K562 (cell line): ENCODE measurements around the gene CHORDC1. TPM values are rescaled to one million over a fixed set of nuclear protein-coding genes. Genes with fewer than 3 reads are reported as not detected.
A peak's percentile ranks its signal among the peaks of the same experiment; 100 is the strongest.
"Not testable (repeated sequence)": the region's sequence is repeated elsewhere in the genome, so short reads cannot be mapped to it uniquely, and the experiment has no call there.

Source experiments
- ATAC-seq: fragments of 200-7000 bp; cut with Tn5 transposase; 3 replicates; pipeline ENCODE4 v1.9.1; 2020; ENCODE audit warnings: moderate library complexity
- BruUV-seq: library from RNA; stranded (reverse); fragments of 400-500 nt; replicated peaks from 2 replicates; lab custom pipeline; 2021; lab: Mats Ljungman, UMichigan
- CTCF ChIA-PET: fragments of 300-600 bp; formaldehyde crosslinking; extraction: SDS; loops from one replicate; lab custom pipeline; 2021; ENCODE audit warnings: low intra/inter-chr PET ratio; lab: Yijun Ruan, JAX
- POLR2A ChIA-PET: fragments of 300-600, 350-650 bp; sonication (Branson Sonifier 250); formaldehyde crosslinking; extraction: SDS; loops from one replicate; lab custom pipeline; 2021; ENCODE audit warnings: antibody characterized with exemption, inconsistent platforms; lab: Yijun Ruan, JAX
- DNase-seq, 4 experiments: peaks; one replicate each; pipeline versions ENCODE4 v3.0.0 to v3.0.0-alpha.2; 2011 to 2018; ENCODE audit warnings: low spot score in 3 of 4, mixed read lengths in 3 of 4; ENCODE audit errors: extremely low read depth in 1 of 4
- FAIRE-seq: peaks from 2 replicates; lab custom pipeline; 2011; peaks lifted over from hg19 to GRCh38; lab: Jason Lieb, UNC
- H2AFZ ChIP-seq: 2 replicates; pipeline ENCODE4 v1.6.0; 2011; ENCODE audit warnings: low read depth, low read length, control low read depth, inconsistent platforms
- H3K27ac ChIP-seq: fragments of 200-600 bp; 3 replicates; pipeline ENCODE4 v1.8.0; 2011; ENCODE audit warnings: low read depth, mild to moderate bottlenecking, control low read depth, inconsistent platforms, low read length, moderate library complexity, mixed read lengths; ENCODE audit errors: extremely low read depth
- H3K27me3 ChIP-seq, 2 experiments: fragments of 300-600 bp in 1 of 2; 2 replicates in 1 of 2; 3 replicates in 1 of 2; pipeline versions ENCODE4 v1.6.0 to v1.8.0; 2011; ENCODE audit warnings: inconsistent platforms in 2 of 2, low read length in 2 of 2, mild to moderate bottlenecking in 1 of 2, mixed read lengths in 1 of 2, moderate library complexity in 1 of 2; ENCODE audit not compliant: control insufficient read depth in 2 of 2, insufficient read depth in 2 of 2
- H3K36me3 ChIP-seq: fragments of 300-600 bp; 3 replicates; pipeline ENCODE4 v1.8.0; 2011; ENCODE audit warnings: mild to moderate bottlenecking, low read length, inconsistent platforms; ENCODE audit not compliant: control insufficient read depth, insufficient read depth
- H3K4me1 ChIP-seq, 2 experiments: fragments of 200-600 bp in 1 of 2; replicated peaks in 1 of 2; 2 replicates in 1 of 2; 3 replicates in 1 of 2; pipeline versions ENCODE4 v1.5.1 to v1.8.0; 2011; ENCODE audit warnings: inconsistent platforms in 2 of 2, low read length in 2 of 2, mild to moderate bottlenecking in 1 of 2, mixed read lengths in 1 of 2, moderate library complexity in 1 of 2; ENCODE audit not compliant: control insufficient read depth in 2 of 2, insufficient read depth in 2 of 2
- H3K4me2 ChIP-seq: 2 replicates; pipeline ENCODE4 v1.6.1; 2011; ENCODE audit warnings: low read length, control low read depth, inconsistent platforms, mixed read lengths; ENCODE audit not compliant: insufficient read depth
- H3K4me3 ChIP-seq: fragments of 200-600 bp; sonication (generic), shearing (Covaris generic); 2 replicates; pipeline ENCODE4 v1.5.1; 2016; ENCODE audit warnings: control low read depth, inconsistent platforms
- H3K79me2 ChIP-seq: fragments of 200-600 bp; 3 replicates; pipeline ENCODE4 v1.8.0; 2011; ENCODE audit warnings: low read length, inconsistent platforms; ENCODE audit not compliant: control insufficient read depth, insufficient read depth
- H3K9ac ChIP-seq, 2 experiments: 2 replicates each; pipeline versions ENCODE4 v1.6.0 to v1.6.1; 2011; ENCODE audit warnings: low read depth in 2 of 2, low read length in 2 of 2, control low read depth in 1 of 2, inconsistent platforms in 1 of 2, mild to moderate bottlenecking in 1 of 2, mixed read lengths in 1 of 2; ENCODE audit not compliant: insufficient read depth in 1 of 2
- H3K9me1 ChIP-seq: one replicate; pipeline ENCODE4 v1.6.0; 2011; ENCODE audit warnings: inconsistent platforms, mild to moderate bottlenecking, low read length, moderate library complexity; ENCODE audit not compliant: control insufficient read depth, insufficient read depth
- H3K9me3 ChIP-seq: replicated peaks from 2 replicates; pipeline ENCODE4 v1.5.1; 2011; ENCODE audit warnings: low read depth, low read length, inconsistent platforms; ENCODE audit not compliant: control insufficient read depth, insufficient read depth
- H4K20me1 ChIP-seq: replicated peaks from 2 replicates; pipeline ENCODE4 v1.6.1; 2011; ENCODE audit warnings: low read length, inconsistent platforms, mixed read lengths; ENCODE audit not compliant: control insufficient read depth, insufficient read depth
- ARID1B ChIP-seq: fragments of 450-650 bp; IDR thresholded peaks from 2 replicates; pipeline ENCODE4 v1.6.1; 2016; ENCODE audit warnings: antibody characterized with exemption, mild to moderate bottlenecking, inconsistent platforms
- ATF1 ChIP-seq, 2 experiments: fragments of 450-650 bp in 1 of 2; IDR thresholded peaks; 2 replicates each; pipeline ENCODE4 v1.6.1; 2016; ENCODE audit warnings: missing compliant biosample characterization in 1 of 2, missing genetic modification characterization in 1 of 2
- CTBP1 ChIP-seq: fragments of 450-650 bp; IDR thresholded peaks from 2 replicates; pipeline ENCODE4 v1.6.1; 2016; ENCODE audit warnings: borderline replicate concordance
- DPF2 ChIP-seq: fragments of 450-650 bp; IDR thresholded peaks from 2 replicates; pipeline ENCODE4 v1.6.1; 2016
- EGR1 ChIP-seq: fragments of 450-650 bp; conservative IDR thresholded peaks from 2 replicates; pipeline ENCODE4 v1.6.1; 2017; ENCODE audit warnings: mild to moderate bottlenecking
- EP400 ChIP-seq: fragments of 450-650 bp; IDR thresholded peaks from 2 replicates; pipeline ENCODE4 v1.6.1; 2017; ENCODE audit warnings: antibody characterized with exemption, mild to moderate bottlenecking, moderate library complexity
- ESRRA ChIP-seq: fragments of 450-650 bp; IDR thresholded peaks from 2 replicates; pipeline ENCODE4 v1.6.1; 2014; ENCODE audit warnings: low read depth, mild to moderate bottlenecking, moderate library complexity, borderline replicate concordance
- L3MBTL2 ChIP-seq: fragments of 450-650 bp; IDR thresholded peaks from 2 replicates; pipeline ENCODE4 v1.6.1; 2016; ENCODE audit warnings: mild to moderate bottlenecking, moderate library complexity
- MAZ ChIP-seq, 2 experiments: fragments of 450-650 bp in 1 of 2; sonication (generic) in 1 of 2; formaldehyde crosslinking; IDR thresholded peaks in 1 of 2; conservative IDR thresholded peaks in 1 of 2; 2 replicates each; pipeline versions ENCODE4 v1.4.0 to v1.5.0; 2020; ENCODE audit warnings: mild to moderate bottlenecking in 1 of 2, missing genetic modification reagents in 1 of 2
- NFIC ChIP-seq: fragments of 450-650 bp; IDR thresholded peaks from 2 replicates; pipeline ENCODE4 v1.6.1; 2017; ENCODE audit warnings: mild to moderate bottlenecking, inconsistent platforms
- NFIX ChIP-seq: fragments of 250-450 bp; sonication (Bioruptor Pico); IDR thresholded peaks from 2 replicates; pipeline ENCODE4 v1.4.0; 2020; ENCODE audit warnings: low read depth, mild to moderate bottlenecking, moderate library complexity
- NFRKB ChIP-seq: fragments of 450-650 bp; IDR thresholded peaks from 2 replicates; pipeline ENCODE4 v1.6.1; 2016; ENCODE audit warnings: low read depth
- NRF1 ChIP-seq, 2 experiments: fragments of 450-650 bp; IDR thresholded peaks in 1 of 2; conservative IDR thresholded peaks in 1 of 2; 2 replicates each; pipeline ENCODE4 v1.6.1; 2014; ENCODE audit warnings: mild to moderate bottlenecking in 2 of 2
- SMARCA5 ChIP-seq: fragments of 450-650 bp; IDR thresholded peaks from 2 replicates; pipeline ENCODE4 v1.6.1; 2016
- SMARCE1 ChIP-seq: fragments of 450-650 bp; IDR thresholded peaks from 2 replicates; pipeline ENCODE4 v1.7.1; 2016; ENCODE audit warnings: mild to moderate bottlenecking
- SOX6 ChIP-seq: fragments of 450-650 bp; IDR thresholded peaks from 2 replicates; pipeline ENCODE4 v1.6.1; 2014; ENCODE audit warnings: mild to moderate bottlenecking
- SUPT5H ChIP-seq: fragments of 450-650 bp; IDR thresholded peaks from 2 replicates; pipeline ENCODE4 v1.6.1; 2016
- WGBS: fragments of 100-300 bp; shearing (Covaris generic); methylation state at CpG from one replicate; pipeline ENCODE4 v1.1.6; 2016; ENCODE audit warnings: low coverage, mixed read lengths; ENCODE audit not compliant: insufficient coverage; ENCODE audit errors: missing lambda C conversion rate; 5-methylcytosine and 5-hydroxymethylcytosine counted together
- in situ Hi-C: fragments of 300-500 bp; cut with MboI; formaldehyde crosslinking; loops from 4 replicates; pipeline ENCODE4 v1.15.0; 2018; ENCODE audit warnings: inconsistent platforms, mixed read lengths
- intact Hi-C: fragments of 100-400 bp; cut with micrococcal nuclease; formaldehyde crosslinking; loops from 2 replicates; pipeline ENCODE4 v1.14.2; 2022
- polyA plus RNA-seq, 8 experiments: library from polyadenylated mRNA; depleted of rRNA in 4 of 8; stranded (reverse) in 5 of 8; unstranded in 3 of 8; fragments of >200 nt; fragmentation: Nextera tagmentation in 2 of 8; fragmentation: Illumina TruSeq in 1 of 8; extraction: Ambion mirVana in 2 of 8; extraction: Trizol in 1 of 8; gene quantifications; 2 replicates each; pipeline versions ENCODE4 v1.2.1 to v1.2.3, GENCODE V29; 2011 to 2014; ENCODE audit warnings: inconsistent platforms in 1 of 8, missing spikeins in 1 of 8
- total RNA-seq, 7 experiments: library from RNA; depleted of rRNA in 6 of 7; stranded (reverse); fragments of >200 nt in 6 of 7; fragmentation: Illumina TruSeq in 2 of 7; extraction: Trizol in 2 of 7; gene quantifications; 2 replicates each; pipeline versions ENCODE4 v1.2.1 to v1.2.3, GENCODE V29; 2011 to 2021; ENCODE audit warnings: low replicate concordance in 1 of 7
- TF ChIP-seq, protein P1 (sequence below): sonication (generic); formaldehyde crosslinking; IDR thresholded peaks from 2 replicates; pipeline ENCODE4 v1.8.0; 2022; ENCODE audit warnings: missing genetic modification reagents, mild to moderate bottlenecking, moderate library complexity, borderline replicate concordance
- TF ChIP-seq, protein P2 (sequence below), 2 experiments: fragments of 450-650 bp; conservative IDR thresholded peaks; 2 replicates each; pipeline ENCODE4 v1.6.1; 2017; ENCODE audit warnings: mild to moderate bottlenecking in 2 of 2, moderate library complexity in 2 of 2

CHORDC1 gene
- total and polyA plus RNA-seq, 9 of the 15 experiments (the other 6 are each of a cell fraction or from before 2014, with no cell fraction given), result 68.7 to 148 (median 112) TPM

DNA sequence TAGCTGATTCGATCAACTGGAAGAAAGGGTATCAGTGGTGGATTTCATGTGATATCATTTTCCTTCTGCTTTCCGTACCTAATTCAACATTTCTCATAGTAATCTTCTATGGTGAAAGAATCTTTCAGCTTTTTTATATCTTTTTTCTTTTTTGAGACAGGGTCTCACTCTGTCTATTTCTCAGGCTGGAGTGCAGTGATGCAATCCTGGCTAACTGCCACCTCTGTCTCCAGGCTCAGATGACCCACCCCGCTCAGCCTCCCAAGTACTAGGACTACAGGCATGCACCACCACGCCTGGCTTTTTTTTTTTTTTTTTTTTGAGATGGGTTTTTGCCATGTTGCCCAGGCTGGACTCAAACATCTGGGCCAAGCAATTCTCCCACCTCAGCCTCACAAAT, 18.6 kb upstream of the CHORDC1 start (continued):
- TF ChIP-seq SMARCE1 (0 out of 2 replicates have a peak, but pooled peaks have one; percentile 39), NFIX (0 out of 2 replicates have a peak, but pooled peaks have one; percentile 9)

DNA sequence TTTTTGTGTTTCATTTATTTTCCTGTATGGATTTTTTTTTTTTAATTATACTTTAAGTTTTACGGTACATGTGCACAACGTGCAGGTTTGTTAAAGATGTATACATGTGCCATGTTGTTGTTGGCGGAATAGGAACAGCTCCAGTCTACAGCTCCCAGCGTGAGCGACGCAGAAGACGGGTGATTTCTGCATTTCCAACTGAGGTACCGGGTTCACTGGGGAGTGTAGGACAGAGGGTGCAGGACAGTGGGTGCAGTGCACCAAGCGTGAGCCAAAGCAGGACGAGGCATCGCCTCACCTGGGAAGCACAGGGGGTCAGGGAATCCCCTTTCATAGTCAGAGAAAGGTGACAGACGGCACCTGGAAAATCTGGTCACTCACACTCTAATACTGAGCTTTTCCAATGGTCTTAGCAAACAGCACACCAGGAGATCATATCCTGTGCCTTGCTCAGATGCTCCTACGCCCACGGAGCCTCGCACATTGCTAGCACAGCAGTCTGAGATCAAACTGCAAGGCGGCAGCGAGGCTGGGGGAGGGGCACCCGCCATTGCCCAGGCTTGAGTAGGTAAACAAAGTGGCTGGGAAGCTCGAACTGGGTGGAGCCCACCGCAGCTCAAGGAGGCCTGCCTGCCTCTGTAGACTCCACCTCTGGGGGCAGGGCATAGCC, 17.3 kb upstream of the CHORDC1 start:
- H3K36me3 ChIP-seq; H3K27me3 ChIP-seq; H4K20me1 ChIP-seq; H3K9me1 ChIP-seq; H3K79me2 ChIP-seq; H3K9me3 ChIP-seq; FAIRE-seq; BruUV-seq; in situ Hi-C loops; TF ChIP-seq ATF1 (CRISPR knock-in tag; IDR thresholded peaks at IDR 0.05): not testable (repeated sequence)
- peak; percentile 17 for ATAC-seq
- Histone ChIP-seq H2AFZ (peak overlapping the region; percentile 97), H3K9ac (peak overlapping the region; percentile 49 to 70), H3K4me1 (peaks cover 8 to 23% of the 10 kb centered on the region in 2 experiments; a peak in 4 of 5 replicates), H3K4me3 (peak overlapping the region; percentile 28), H3K4me2 (peak overlapping the region; percentile 81), H3K27ac (peak overlapping the region; percentile 65; the same call in 2 of the 3 replicates)
- intact Hi-C loops, result loop anchor here (2.0 kb wide), 1 partner anchor 17 kb away; the partner anchor contains the start of gene CHORDC1
- ChIA-PET POLR2A (interaction anchor here (1.0 kb wide), 1 partner anchor 20 kb away, joined by 4 read pairs; no protein-coding TSS in a partner anchor), CTCF (interaction anchor here (0.6 kb wide), 1 partner anchor 13 kb away, joined by 3 read pairs; no protein-coding TSS in a partner anchor)
- 29% methylated on average over 17 of the region's 20 CpGs for WGBS
- DNase-seq, result peak in 1 of 4 experiments; percentile 52
- TF ChIP-seq ATF1 (tag; IDR thresholded peaks at IDR 0.05) (0 out of 2 replicates have a peak, but pooled peaks have one; percentile 18), EP400 (peak; percentile 59), NFRKB (peak; percentile 68; the same call in 1 of the 2 replicates), SMARCA5 (peak; percentile 79), EGR1 (peak; percentile 88), DPF2 (peak; percentile 51; the same call in 1 of the 2 replicates), SOX6 (peak; percentile 39; the same call in 1 of the 2 replicates), MAZ (CRISPR knock-in tag; conservative IDR thresholded peaks at IDR 0.05 in 1 of 2, IDR thresholded peaks at IDR 0.05 in 1 of 2) (0 out of 4 replicates have a peak, but pooled peaks of 1 of the 2 experiments have one; percentile 50), NFIC (0 out of 2 replicates have a peak, but pooled peaks have one; percentile 7), L3MBTL2 (peak; percentile 80), CTBP1 (peak; percentile 63; the same call in 1 of the 2 replicates), ESRRA (0 out of 2 replicates have a peak, but pooled peaks have one; percentile 9), SUPT5H (0 out of 2 replicates have a peak, but pooled peaks have one; percentile 27), NRF1 (conservative IDR thresholded peaks at IDR 0.05 in 1 of 2, IDR thresholded peaks at IDR 0.05 in 1 of 2) (peak in 1 of 2 experiments; percentile 46; a peak in 2 of 4 replicates), ARID1B (peak; percentile 46; the same call in 1 of the 2 replicates)
- TF ChIP-seq, protein P1, sequence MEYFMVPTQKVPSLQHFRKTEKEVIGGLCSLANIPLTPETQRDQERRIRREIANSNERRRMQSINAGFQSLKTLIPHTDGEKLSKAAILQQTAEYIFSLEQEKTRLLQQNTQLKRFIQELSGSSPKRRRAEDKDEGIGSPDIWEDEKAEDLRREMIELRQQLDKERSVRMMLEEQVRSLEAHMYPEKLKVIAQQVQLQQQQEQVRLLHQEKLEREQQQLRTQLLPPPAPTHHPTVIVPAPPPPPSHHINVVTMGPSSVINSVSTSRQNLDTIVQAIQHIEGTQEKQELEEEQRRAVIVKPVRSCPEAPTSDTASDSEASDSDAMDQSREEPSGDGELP (CRISPR knock-in tag), result peak; percentile 12; the same call in 1 of the 2 replicates
- TF ChIP-seq, protein P2, sequence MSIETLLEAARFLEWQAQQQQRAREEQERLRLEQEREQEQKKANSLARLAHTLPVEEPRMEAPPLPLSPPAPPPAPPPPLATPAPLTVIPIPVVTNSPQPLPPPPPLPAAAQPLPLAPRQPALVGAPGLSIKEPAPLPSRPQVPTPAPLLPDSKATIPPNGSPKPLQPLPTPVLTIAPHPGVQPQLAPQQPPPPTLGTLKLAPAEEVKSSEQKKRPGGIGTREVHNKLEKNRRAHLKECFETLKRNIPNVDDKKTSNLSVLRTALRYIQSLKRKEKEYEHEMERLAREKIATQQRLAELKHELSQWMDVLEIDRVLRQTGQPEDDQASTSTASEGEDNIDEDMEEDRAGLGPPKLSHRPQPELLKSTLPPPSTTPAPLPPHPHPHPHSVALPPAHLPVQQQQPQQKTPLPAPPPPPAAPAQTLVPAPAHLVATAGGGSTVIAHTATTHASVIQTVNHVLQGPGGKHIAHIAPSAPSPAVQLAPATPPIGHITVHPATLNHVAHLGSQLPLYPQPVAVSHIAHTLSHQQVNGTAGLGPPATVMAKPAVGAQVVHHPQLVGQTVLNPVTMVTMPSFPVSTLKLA (conservative IDR thresholded peaks at IDR 0.05), result peak; percentile 46 to 58; a peak in 3 of 4 replicates
